GM18498 (cell line): ENCODE measurements around the gene MAP7D3.
"Not testable (repeated sequence)": the region's sequence is repeated elsewhere in the genome, so short reads cannot be mapped to it uniquely, and the experiment has no call there.

Source experiments
- ATAC-seq: cut with Tn5 transposase; IDR thresholded peaks from one replicate; pipeline ENCODE4 v1.9.1; 2021; ENCODE audit warnings: mild to moderate bottlenecking, moderate library complexity; ENCODE audit not compliant: unreplicated experiment

MAP7D3 gene

GRCh38 chrX:136183917-136184316, 67.3 kb downstream of the MAP7D3 start:
- ATAC-seq, result no peak

GRCh38 chrX:136183172-136183571, 68.0 kb downstream of the MAP7D3 start:
- no peak for ATAC-seq

GRCh38 chrX:136182414-136182813, 68.8 kb downstream of the MAP7D3 start:
- ATAC-seq, result no peak

GRCh38 chrX:136179133-136179532, 72.1 kb downstream of the MAP7D3 start:
- ATAC-seq, result no peak

GRCh38 chrX:136176399-136176825, 74.8 kb downstream of the MAP7D3 start:
- no peak for ATAC-seq

- no peak for ATAC-seq
Measured at GRCh38 chrX:136171420-136171819, 79.8 kb downstream of the MAP7D3 start.

- no peak for ATAC-seq
Measured at GRCh38 chrX:136170139-136170800, 80.9 kb downstream of the MAP7D3 start.

GRCh38 chrX:136168929-136169735, 82.1 kb downstream of the MAP7D3 start:
- ATAC-seq, result no peak

GRCh38 chrX:136167989-136168388, 83.2 kb downstream of the MAP7D3 start:
- ATAC-seq, result not testable (repeated sequence)

GRCh38 chrX:136166221-136166855, 84.9 kb downstream of the MAP7D3 start:
- no peak for ATAC-seq

- ATAC-seq, result no peak
Measured at GRCh38 chrX:136165406-136165805, 85.8 kb downstream of the MAP7D3 start.

GRCh38 chrX:136163689-136164088, 87.5 kb downstream of the MAP7D3 start:
- no peak for ATAC-seq
